Endothelial cell of umbilical vein (primary cell): Measurements from ENCODE around the gene ATRIP. TPM values are rescaled to one million over a fixed set of nuclear protein-coding genes. Genes with fewer than 3 reads are reported as not detected.

ENCODE experiments used
- BruUV-seq: library from RNA; stranded (reverse); fragments of 400-500 nt; replicated peaks from 2 replicates; lab custom pipeline; 2021; lab: Mats Ljungman, UMichigan
- CTCF ChIA-PET: fragments of 300-600, 350-600 bp; sonication (Branson Sonifier 250); formaldehyde crosslinking; loops from one replicate; lab custom pipeline; 2021; ENCODE audit warnings: antibody characterized with exemption, inconsistent platforms; lab: Charles Lee
- POLR2A ChIA-PET: fragments of 300-600, 350-600 bp; sonication (Branson Sonifier 250); formaldehyde crosslinking; loops from one replicate; lab custom pipeline; 2021; ENCODE audit warnings: antibody characterized with exemption, inconsistent platforms; lab: Charles Lee
- DNase-seq: peaks from one replicate; pipeline ENCODE4 v3.0.0-alpha.2; 2011; ENCODE audit warnings: low read depth, low spot score
- FAIRE-seq: peaks from 2 replicates; lab custom pipeline; 2011; peaks lifted over from hg19 to GRCh38; lab: Jason Lieb, UNC
- H2AFZ ChIP-seq: 2 replicates; pipeline ENCODE4 v1.6.0; 2012; ENCODE audit warnings: low read depth, low read length, control low read depth, inconsistent platforms
- H3K27ac ChIP-seq: 2 replicates; pipeline ENCODE4 v1.5.1; 2011; ENCODE audit warnings: low read depth, mild to moderate bottlenecking, control low read depth, low read length, moderate library complexity; ENCODE audit not compliant: insufficient read depth
- H3K27me3 ChIP-seq, 2 experiments: 2 replicates each; pipeline versions ENCODE4 v1.6.0 to v1.6.1; 2011; ENCODE audit warnings: low read length in 2 of 2, mixed read lengths in 1 of 2; ENCODE audit not compliant: control insufficient read depth in 2 of 2, insufficient read depth in 2 of 2
- H3K36me3 ChIP-seq, 2 experiments: 2 replicates in 1 of 2; 3 replicates in 1 of 2; pipeline ENCODE4 v1.5.1; 2011; ENCODE audit warnings: low read length in 2 of 2, mild to moderate bottlenecking in 1 of 2, moderate library complexity in 1 of 2; ENCODE audit not compliant: control insufficient read depth in 2 of 2, insufficient read depth in 2 of 2; ENCODE audit errors: extremely low read depth in 1 of 2
- H3K4me1 ChIP-seq: 3 replicates; pipeline ENCODE4 v1.5.1; 2011; ENCODE audit warnings: mild to moderate bottlenecking, low read length; ENCODE audit not compliant: control insufficient read depth, insufficient read depth; ENCODE audit errors: extremely low read depth
- H3K4me2 ChIP-seq: 2 replicates; pipeline ENCODE4 v1.6.1; 2011; ENCODE audit warnings: low read length, control low read depth, mixed read lengths; ENCODE audit not compliant: insufficient read depth
- H3K4me3 ChIP-seq, 3 experiments: fragments of 200-600 bp in 1 of 3; sonication (generic), shearing (Covaris generic) in 1 of 3; replicated peaks in 1 of 3; 2 replicates each; pipeline ENCODE4 v1.5.1; 2011 to 2016; ENCODE audit warnings: control low read depth in 3 of 3, low read length in 3 of 3, mild to moderate bottlenecking in 2 of 3, inconsistent platforms in 1 of 3, low read depth in 1 of 3, moderate library complexity in 1 of 3; ENCODE audit not compliant: insufficient read depth in 1 of 3
- H3K79me2 ChIP-seq: 2 replicates; pipeline ENCODE4 v1.6.0; 2012; ENCODE audit warnings: low read length, inconsistent platforms; ENCODE audit not compliant: control insufficient read depth, insufficient read depth
- H3K9ac ChIP-seq: replicated peaks from 2 replicates; pipeline ENCODE3; 2011; ENCODE audit warnings: low read length, control low read depth; ENCODE audit not compliant: insufficient read depth; ENCODE audit errors: extremely low read depth
- H3K9me1 ChIP-seq: replicated peaks from 3 replicates; pipeline ENCODE4 v1.6.0; 2011; ENCODE audit warnings: mild to moderate bottlenecking, low read length; ENCODE audit not compliant: control insufficient read depth, insufficient read depth; ENCODE audit errors: extremely low read depth
- H3K9me3 ChIP-seq: replicated peaks from 2 replicates; pipeline ENCODE4 v1.5.1; 2012; ENCODE audit warnings: low read length, inconsistent platforms; ENCODE audit not compliant: control insufficient read depth, insufficient read depth
- H4K20me1 ChIP-seq: replicated peaks from 2 replicates; pipeline ENCODE3; 2011; ENCODE audit warnings: mild to moderate bottlenecking, low read length; ENCODE audit not compliant: control insufficient read depth, insufficient read depth; ENCODE audit errors: extremely low read depth
- GATA2 ChIP-seq: IDR thresholded peaks from 2 replicates; pipeline ENCODE4 v1.7.0; 2011; ENCODE audit warnings: low read depth, mild to moderate bottlenecking, moderate library complexity, mixed read lengths, low read length; ENCODE audit not compliant: insufficient read length, insufficient read depth
- JUN ChIP-seq: IDR thresholded peaks from 2 replicates; pipeline ENCODE4 v1.6.1; 2011; ENCODE audit warnings: borderline replicate concordance, low read depth; ENCODE audit not compliant: insufficient read length, insufficient read depth
- POLR2AphosphoS5 ChIP-seq: IDR thresholded peaks from 2 replicates; pipeline ENCODE4 v1.6.1; 2012; ENCODE audit warnings: low read depth, mild to moderate bottlenecking, control low read depth, low read length, moderate library complexity; ENCODE audit not compliant: insufficient read depth
- dilution Hi-C: fragments of 300-500 bp; cut with MboI; formaldehyde crosslinking; loops from one replicate; pipeline ENCODE4 v1.15.0; 2019; ENCODE audit warnings: low sequenced_read_pairs; ENCODE audit not compliant: extremely low pct_ligation_motif_present
- intact Hi-C: fragments of 100-400 bp; cut with micrococcal nuclease; formaldehyde crosslinking; loops from one replicate; pipeline ENCODE4 v1.10.0; 2022
- polyA plus RNA-seq, 4 experiments: library from polyadenylated mRNA; depleted of rRNA in 3 of 4; stranded (reverse) in 3 of 4; unstranded in 1 of 4; fragments of >200 nt; gene quantifications; 2 replicates each; pipeline versions ENCODE4 v1.2.1 to v1.2.3, GENCODE V29; 2011 to 2012; ENCODE audit warnings: missing spikeins in 1 of 4
- total RNA-seq: library from RNA; stranded (reverse); gene quantifications from 2 replicates; pipeline ENCODE4 v1.2.3, GENCODE V29; 2021
- TF ChIP-seq, protein P1 (sequence below): IDR thresholded peaks from 2 replicates; pipeline ENCODE4 v1.6.1; 2011; ENCODE audit not compliant: insufficient read depth, insufficient read length

The ATRIP gene
- total and polyA plus RNA-seq, 2 donors (not counting 3 experiments of a cell fraction or from before 2014, with no cell fraction given): 10.6 to 14.7 TPM

DNA sequence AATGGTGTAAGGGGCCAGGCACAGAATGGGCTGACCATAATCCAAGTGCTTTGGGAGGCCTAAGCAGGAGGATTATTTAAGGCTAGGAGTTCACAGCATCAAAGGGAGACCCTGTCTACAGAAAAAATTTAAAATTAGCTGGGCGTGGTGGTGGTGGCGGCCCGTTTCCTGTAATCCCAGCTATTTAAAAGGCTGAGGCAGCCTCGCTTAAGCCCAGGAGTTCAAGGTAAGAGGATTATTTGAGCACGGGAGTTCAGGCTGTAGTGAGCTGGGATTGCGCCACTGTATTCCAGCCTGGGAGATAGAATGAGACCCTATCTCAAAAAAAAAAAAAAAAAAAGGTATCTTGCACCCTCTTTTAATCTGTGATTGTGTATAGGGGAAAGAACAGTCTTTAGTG lies 4.6 kb upstream of the ATRIP start:
- intact Hi-C loops: loop anchor here (2.0 kb wide), 2 partner anchors 63 to 107 kb away; partner anchors contain the start of gene SHISA5
- dilution Hi-C loops: no loop called here
- no peak overlapping the region for H3K9ac ChIP-seq
- peaks cover 16% of the 10 kb centered on the region for H3K4me1 ChIP-seq
- H3K36me3 ChIP-seq: peaks cover 8% of the 10 kb centered on the region in 2 experiments
- H4K20me1 ChIP-seq: no peaks in the 10 kb centered on the region
- no peaks in the 10 kb centered on the region for H3K27me3 ChIP-seq
- H3K4me3 ChIP-seq: no peak overlapping the region
- no TSS peak for BruUV-seq
- POLR2A ChIA-PET: no interaction called here
- H3K9me1 ChIP-seq: no peaks in the 10 kb centered on the region
- peak overlapping the region; percentile 56 for H3K4me2 ChIP-seq
- FAIRE-seq (no peak), DNase-seq (no peak)
- CTCF ChIA-PET: no interaction called here
- H3K9me3 ChIP-seq: no peaks in the 10 kb centered on the region
- no peak overlapping the region for H3K27ac ChIP-seq
- H2AFZ ChIP-seq: no peak overlapping the region
- peaks cover 27% of the 10 kb centered on the region for H3K79me2 ChIP-seq
- no peak for TF ChIP-seq GATA2
- TF ChIP-seq, protein P1, sequence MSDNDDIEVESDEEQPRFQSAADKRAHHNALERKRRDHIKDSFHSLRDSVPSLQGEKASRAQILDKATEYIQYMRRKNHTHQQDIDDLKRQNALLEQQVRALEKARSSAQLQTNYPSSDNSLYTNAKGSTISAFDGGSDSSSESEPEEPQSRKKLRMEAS: no peak
- TF ChIP-seq JUN: no peak

DNA sequence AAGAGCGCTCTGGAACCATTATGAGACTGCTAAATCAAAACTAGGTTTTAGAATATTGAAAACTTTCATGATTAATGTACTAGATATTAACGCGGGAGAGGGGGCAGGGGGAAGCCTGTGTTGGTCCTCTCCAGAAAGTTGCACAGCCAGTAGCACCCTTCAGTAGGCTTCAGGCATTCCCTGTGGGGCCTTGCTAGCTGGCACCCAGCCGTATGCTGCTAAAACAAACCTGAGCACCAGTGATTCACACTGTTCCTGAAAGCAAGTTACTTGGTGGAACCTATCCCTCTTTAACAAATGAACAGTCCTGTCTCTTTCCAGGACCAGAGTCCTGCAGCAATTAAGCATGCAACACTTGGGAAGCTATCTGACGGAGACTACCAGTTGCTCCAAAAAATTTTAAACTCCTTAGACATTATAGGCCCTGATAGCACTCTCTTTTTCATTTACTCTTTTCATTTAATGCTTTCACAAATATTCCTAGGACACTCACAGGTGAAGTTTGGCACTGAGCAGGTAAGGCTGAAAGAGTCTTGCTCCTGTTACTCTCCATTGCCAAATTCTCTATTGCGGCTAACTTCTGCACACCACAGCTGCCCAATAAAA lies 1.2 kb upstream of the ATRIP start:
- H2AFZ ChIP-seq: no peak overlapping the region
- CTCF ChIA-PET: interaction anchor here (1.6 to 8.8 kb wide), 2 partner anchors 10 to 45 kb away, joined by 4 to 83 read pairs; no protein-coding TSS in a partner anchor
- peak overlapping the region in 1 of 3 experiments; percentile 92 for H3K4me3 ChIP-seq
- no peaks in the 10 kb centered on the region for H3K27me3 ChIP-seq
- BruUV-seq: no TSS peak
- no peak overlapping the region for H3K9ac ChIP-seq
- H3K36me3 ChIP-seq: peaks cover 8% of the 10 kb centered on the region in 2 experiments
- H3K9me1 ChIP-seq: no peaks in the 10 kb centered on the region
- intact Hi-C loops: no loop called here
- no peak for FAIRE-seq
- peaks cover 19% of the 10 kb centered on the region for H3K4me1 ChIP-seq
- H4K20me1 ChIP-seq: no peaks in the 10 kb centered on the region
- no peaks in the 10 kb centered on the region for H3K9me3 ChIP-seq
- H3K79me2 ChIP-seq: peaks cover 40% of the 10 kb centered on the region
- DNase-seq: no peak
- H3K27ac ChIP-seq: no peak overlapping the region
- dilution Hi-C loops: no loop called here
- H3K4me2 ChIP-seq: peak overlapping the region; percentile 98
- TF ChIP-seq POLR2AphosphoS5 (peak; percentile 11), JUN (no peak)
- POLR2A ChIA-PET: no interaction called here
